Caco-2 (cell line): ENCODE data around the gene RAP1GAP2. TPM values are rescaled to one million over a fixed set of nuclear protein-coding genes. Genes with fewer than 3 reads are reported as not detected.

ENCODE experiments used
- BruUV-seq: library from RNA; stranded (reverse); fragments of 400-500 nt; replicated peaks from 2 replicates; lab custom pipeline; 2021; lab: Mats Ljungman, UMichigan
- CTCF ChIA-PET: fragments of 300-600 bp; sonication (Branson Sonifier 250); formaldehyde crosslinking; loops from one replicate; lab custom pipeline; 2022; ENCODE audit warnings: antibody characterized with exemption; lab: Charles Lee
- POLR2A ChIA-PET: fragments of 300-600 bp; sonication (Branson Sonifier 250); formaldehyde crosslinking; loops from one replicate; lab custom pipeline; 2022; ENCODE audit warnings: antibody characterized with exemption; lab: Charles Lee
- DNase-seq, 2 experiments: peaks; one replicate each; pipeline versions ENCODE4 v3.0.0 to v3.0.0-alpha.2; 2020 to 2022
- H3K27me3 ChIP-seq: replicated peaks from 2 replicates; pipeline ENCODE4 v1.6.0; 2011; ENCODE audit warnings: low read length; ENCODE audit not compliant: control insufficient read depth, insufficient read depth
- H3K36me3 ChIP-seq: 2 replicates; pipeline ENCODE4 v1.5.1; 2011; ENCODE audit warnings: low read length; ENCODE audit not compliant: control insufficient read depth, insufficient read depth
- H3K4me1 ChIP-seq: fragments of 250-450 bp; sonication (Bioruptor Pico); 2 replicates; pipeline ENCODE4 v1.5.1; 2020; ENCODE audit warnings: mild to moderate bottlenecking
- H3K4me3 ChIP-seq: 2 replicates; pipeline ENCODE4 v1.5.1; 2011; ENCODE audit warnings: low read depth, mild to moderate bottlenecking, control low read depth, low read length
- H3K9me3 ChIP-seq: fragments of 250-450 bp; sonication (Bioruptor Pico); 2 replicates; pipeline ENCODE4 v1.5.1; 2020; ENCODE audit warnings: mild to moderate bottlenecking, moderate library complexity
- H3K27ac Mint-ChIP-seq: one replicate; pipeline ENCODE4 v1.8.0; 2022; ENCODE audit warnings: mixed read lengths; ENCODE audit not compliant: unreplicated experiment
- H3K27me3 Mint-ChIP-seq: one replicate; pipeline ENCODE4 v1.8.0; 2022; ENCODE audit warnings: mixed read lengths; ENCODE audit not compliant: insufficient read depth, unreplicated experiment
- H3K36me3 Mint-ChIP-seq: one replicate; pipeline ENCODE4 v1.8.0; 2022; ENCODE audit warnings: mild to moderate bottlenecking, mixed read lengths; ENCODE audit not compliant: insufficient read depth, unreplicated experiment
- H3K4me1 Mint-ChIP-seq: one replicate; pipeline ENCODE4 v1.8.0; 2022; ENCODE audit warnings: low read depth, mixed read lengths; ENCODE audit not compliant: unreplicated experiment
- H3K4me3 Mint-ChIP-seq: one replicate; pipeline ENCODE4 v1.8.0; 2022; ENCODE audit warnings: mild to moderate bottlenecking, moderate library complexity, mixed read lengths; ENCODE audit not compliant: unreplicated experiment
- H3K9me3 Mint-ChIP-seq: one replicate; pipeline ENCODE4 v1.8.0; 2022; ENCODE audit warnings: mixed read lengths; ENCODE audit not compliant: unreplicated experiment
- intact Hi-C: fragments of 100-400 bp; cut with micrococcal nuclease; formaldehyde crosslinking; loops from one replicate; pipeline ENCODE4 v1.10.0; 2022; ENCODE audit not compliant: unreplicated experiment
- total RNA-seq: library from RNA; stranded (reverse); gene quantifications from 2 replicates; pipeline ENCODE4 v1.2.3, GENCODE V29; 2022
- TF ChIP-seq, protein P1 (sequence below), 2 experiments: fragments of 200-600 bp in 1 of 2; IDR thresholded peaks; 1 replicate in 1 of 2; 2 replicates in 1 of 2; pipeline versions ENCODE4 v1.5.1 to v1.8.0; 2011 to 2022; ENCODE audit warnings: antibody characterized with exemption in 1 of 2, control low read depth in 1 of 2, inconsistent platforms in 1 of 2, low read depth in 1 of 2, low read length in 1 of 2, mild to moderate bottlenecking in 1 of 2, moderate library complexity in 1 of 2; ENCODE audit not compliant: insufficient read depth in 1 of 2, severe bottlenecking in 1 of 2, unreplicated experiment in 1 of 2

Gene RAP1GAP2
- total RNA-seq, 1 experiment from 2014 or later = 45.3 TPM

DNA sequence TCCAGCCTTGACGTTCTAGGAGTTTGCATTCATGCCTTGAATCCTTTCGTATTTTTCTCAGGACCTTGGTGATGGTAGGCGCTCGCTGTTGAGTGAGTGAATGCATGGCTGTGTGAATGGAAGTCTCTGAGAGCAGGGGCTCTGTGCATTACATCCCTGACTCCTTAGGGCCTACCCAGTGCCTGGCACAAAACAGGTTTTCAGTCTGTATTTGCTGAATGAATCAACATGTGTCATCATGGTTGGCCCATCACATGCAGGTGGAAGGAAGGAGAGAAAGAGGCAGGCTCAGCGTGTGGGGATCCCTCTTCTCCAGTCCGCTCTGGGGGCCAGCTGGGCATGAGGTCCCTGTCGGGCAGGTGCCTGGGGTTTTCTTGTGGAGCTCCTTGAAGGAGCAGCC lies 8.7 kb downstream of the RAP1GAP2 start:
- Mint-ChIP-seq H3K4me3 (no peak overlapping the region), H3K4me1 (peaks cover 11% of the 10 kb centered on the region), H3K27ac (no peak overlapping the region), H3K9me3 (no peaks in the 10 kb centered on the region), H3K36me3 (no peaks in the 10 kb centered on the region), H3K27me3 (no peaks in the 10 kb centered on the region)
- ChIA-PET POLR2A (no interaction called here), CTCF (no interaction called here)
- H3K36me3 ChIP-seq = no peaks in the 10 kb centered on the region
- no peaks in the 10 kb centered on the region for H3K9me3 ChIP-seq
- BruUV-seq = no TSS peak
- TF ChIP-seq, protein P1, sequence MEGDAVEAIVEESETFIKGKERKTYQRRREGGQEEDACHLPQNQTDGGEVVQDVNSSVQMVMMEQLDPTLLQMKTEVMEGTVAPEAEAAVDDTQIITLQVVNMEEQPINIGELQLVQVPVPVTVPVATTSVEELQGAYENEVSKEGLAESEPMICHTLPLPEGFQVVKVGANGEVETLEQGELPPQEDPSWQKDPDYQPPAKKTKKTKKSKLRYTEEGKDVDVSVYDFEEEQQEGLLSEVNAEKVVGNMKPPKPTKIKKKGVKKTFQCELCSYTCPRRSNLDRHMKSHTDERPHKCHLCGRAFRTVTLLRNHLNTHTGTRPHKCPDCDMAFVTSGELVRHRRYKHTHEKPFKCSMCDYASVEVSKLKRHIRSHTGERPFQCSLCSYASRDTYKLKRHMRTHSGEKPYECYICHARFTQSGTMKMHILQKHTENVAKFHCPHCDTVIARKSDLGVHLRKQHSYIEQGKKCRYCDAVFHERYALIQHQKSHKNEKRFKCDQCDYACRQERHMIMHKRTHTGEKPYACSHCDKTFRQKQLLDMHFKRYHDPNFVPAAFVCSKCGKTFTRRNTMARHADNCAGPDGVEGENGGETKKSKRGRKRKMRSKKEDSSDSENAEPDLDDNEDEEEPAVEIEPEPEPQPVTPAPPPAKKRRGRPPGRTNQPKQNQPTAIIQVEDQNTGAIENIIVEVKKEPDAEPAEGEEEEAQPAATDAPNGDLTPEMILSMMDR (IDR thresholded peaks at IDR 0.05; ENCODE audit: insufficient read depth in 1 of 2, low read depth in 1 of 2, low read length in 1 of 2, severe bottlenecking in 1 of 2, unreplicated experiment in 1 of 2) = no peak
- H3K4me3 ChIP-seq = no peak overlapping the region
- no peaks in the 10 kb centered on the region for H3K27me3 ChIP-seq
- H3K4me1 ChIP-seq = peaks cover 15% of the 10 kb centered on the region
- intact Hi-C loops = no loop called here
- DNase-seq = no peak

- H3K27me3 ChIP-seq = no peaks in the 10 kb centered on the region
- Mint-ChIP-seq H3K4me1 (peaks cover 11% of the 10 kb centered on the region), H3K27me3 (no peaks in the 10 kb centered on the region), H3K4me3 (no peak overlapping the region), H3K9me3 (no peaks in the 10 kb centered on the region), H3K36me3 (no peaks in the 10 kb centered on the region), H3K27ac (no peak overlapping the region)
- CTCF ChIA-PET = no interaction called here
- POLR2A ChIA-PET = no interaction called here
- no peak for DNase-seq
- H3K4me3 ChIP-seq = no peak overlapping the region
- H3K9me3 ChIP-seq = no peaks in the 10 kb centered on the region
- TF ChIP-seq, protein P1 (IDR thresholded peaks at IDR 0.05; ENCODE audit: insufficient read depth in 1 of 2, low read depth in 1 of 2, low read length in 1 of 2, severe bottlenecking in 1 of 2, unreplicated experiment in 1 of 2) = no peak
- H3K4me1 ChIP-seq = peaks cover 15% of the 10 kb centered on the region
- H3K36me3 ChIP-seq = no peaks in the 10 kb centered on the region
- BruUV-seq = no TSS peak
- intact Hi-C loops = no loop called here
These were observed 9.7 kb downstream of the RAP1GAP2 start for GRCh38 chr17:2805961-2806360.

DNA sequence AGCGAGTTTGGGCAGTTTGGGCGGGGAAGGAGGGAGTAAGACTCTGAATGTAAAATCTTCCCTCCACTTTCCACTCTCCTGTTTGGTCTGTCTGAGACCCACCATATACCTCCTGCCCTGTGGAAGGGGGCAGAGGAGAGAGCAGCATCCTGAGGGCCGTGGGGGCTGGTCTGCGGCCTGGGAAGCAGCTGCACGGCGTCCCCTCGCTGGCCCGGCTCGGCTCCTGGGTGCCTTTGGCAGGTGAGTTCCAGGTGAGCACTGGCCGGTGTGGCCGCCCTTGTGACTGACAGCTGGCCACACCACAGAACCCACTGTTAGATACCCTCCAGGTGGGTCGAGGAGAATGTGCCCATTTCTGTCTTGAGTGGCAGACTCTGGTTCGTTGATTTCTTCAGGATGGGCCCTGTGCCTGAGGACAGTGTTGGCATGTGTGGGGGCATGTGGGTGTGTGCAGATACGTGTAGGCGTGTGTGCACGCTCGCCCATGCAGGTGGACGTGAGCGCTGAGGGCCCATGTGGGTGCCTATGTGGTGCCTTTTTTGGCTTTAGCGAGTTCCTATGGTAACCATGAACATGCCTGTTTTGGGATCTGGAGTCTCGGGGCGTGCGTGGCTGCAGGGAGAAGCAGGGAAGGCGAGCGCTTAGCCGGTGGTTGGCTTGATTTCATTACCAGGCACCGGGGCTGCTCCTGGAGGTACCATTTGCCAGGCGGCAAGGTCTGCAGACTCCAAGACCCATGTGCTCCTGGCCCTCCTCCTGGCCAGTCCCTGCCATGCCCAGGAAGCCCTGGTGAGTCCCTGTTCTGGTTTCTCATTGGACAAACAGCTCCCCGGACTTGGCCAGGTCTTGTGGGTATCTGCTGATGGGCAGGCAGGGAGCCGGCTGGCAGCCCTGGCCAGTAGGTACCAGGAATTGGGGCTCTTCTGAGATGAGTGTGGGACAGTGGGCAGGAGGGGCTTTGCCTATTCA lies 12.4 kb downstream of the RAP1GAP2 start:
- Histone ChIP-seq H3K4me1 (peaks cover 15% of the 10 kb centered on the region), H3K9me3 (no peaks in the 10 kb centered on the region), H3K4me3 (no peak overlapping the region), H3K27me3 (no peaks in the 10 kb centered on the region), H3K36me3 (no peaks in the 10 kb centered on the region)
- POLR2A ChIA-PET = no interaction called here
- BruUV-seq = no TSS peak
- H3K27me3 Mint-ChIP-seq = no peaks in the 10 kb centered on the region
- no peak for DNase-seq
- CTCF ChIA-PET = interaction anchor here (0.7 kb wide), 1 partner anchor 220 kb away, joined by 3 read pairs; no protein-coding TSS in a partner anchor
- TF ChIP-seq, protein P1 (IDR thresholded peaks at IDR 0.05; ENCODE audit: insufficient read depth in 1 of 2, low read depth in 1 of 2, low read length in 1 of 2, severe bottlenecking in 1 of 2, unreplicated experiment in 1 of 2) = no peak
- H3K27ac Mint-ChIP-seq = no peak overlapping the region
- no peaks in the 10 kb centered on the region for H3K9me3 Mint-ChIP-seq
- intact Hi-C loops = no loop called here
- no peak overlapping the region for H3K4me3 Mint-ChIP-seq
- H3K36me3 Mint-ChIP-seq = no peaks in the 10 kb centered on the region
- H3K4me1 Mint-ChIP-seq = peaks cover 11% of the 10 kb centered on the region
